Activated naive CD8-positive, alpha-beta T cell treated with anti-CD3 and anti-CD28 coated beads, Interleukin-2, amount 10 ng/mL, durations not matched to agents 7 days and 5 days (primary cell): ENCODE results near the gene SV2C. TPM values are rescaled to one million over a fixed set of nuclear protein-coding genes. Genes with fewer than 3 reads are reported as not detected.
"Not testable (repeated sequence)": the region's sequence is repeated elsewhere in the genome, so short reads cannot be mapped to it uniquely, and the experiment has no call there.

Source experiments
- ATAC-seq: fragments of 150-1000 bp; cut with Tn5 transposase; one replicate; pipeline ENCODE4 v1.10.0; 2021; ENCODE audit warnings: low read depth, moderate library complexity
- POLR2A ChIA-PET: fragments of 350-600 bp; sonication (Branson Sonifier 250); formaldehyde crosslinking; loops from one replicate; lab custom pipeline; 2021; ENCODE audit warnings: antibody characterized with exemption; lab: Charles Lee
- DNase-seq: peaks from one replicate; pipeline ENCODE4 v3.0.0; 2021
- H3K27ac Mint-ChIP-seq: one replicate; pipeline ENCODE4 v1.8.0; 2022; ENCODE audit warnings: mild to moderate bottlenecking, mixed read lengths
- H3K27me3 Mint-ChIP-seq: one replicate; pipeline ENCODE4 v1.8.0; 2022; ENCODE audit warnings: mild to moderate bottlenecking, moderate library complexity, mixed read lengths
- H3K36me3 Mint-ChIP-seq: one replicate; pipeline ENCODE4 v1.8.0; 2021; ENCODE audit warnings: mild to moderate bottlenecking, mixed read lengths
- H3K4me1 Mint-ChIP-seq: one replicate; pipeline ENCODE4 v1.8.0; 2021; ENCODE audit warnings: mixed read lengths
- H3K4me3 Mint-ChIP-seq: one replicate; pipeline ENCODE4 v1.8.0; 2022; ENCODE audit warnings: mild to moderate bottlenecking, moderate library complexity, mixed read lengths
- H3K9me3 Mint-ChIP-seq: one replicate; pipeline ENCODE4 v1.8.0; 2021; ENCODE audit warnings: mixed read lengths
- total RNA-seq, 2 experiments: library from RNA; stranded (reverse); gene quantifications; one replicate each; pipeline ENCODE4 v1.2.3, GENCODE V29; 2021

Gene SV2C
- total RNA-seq, 2 experiments from 2014 or later: 0.03 TPM

DNA sequence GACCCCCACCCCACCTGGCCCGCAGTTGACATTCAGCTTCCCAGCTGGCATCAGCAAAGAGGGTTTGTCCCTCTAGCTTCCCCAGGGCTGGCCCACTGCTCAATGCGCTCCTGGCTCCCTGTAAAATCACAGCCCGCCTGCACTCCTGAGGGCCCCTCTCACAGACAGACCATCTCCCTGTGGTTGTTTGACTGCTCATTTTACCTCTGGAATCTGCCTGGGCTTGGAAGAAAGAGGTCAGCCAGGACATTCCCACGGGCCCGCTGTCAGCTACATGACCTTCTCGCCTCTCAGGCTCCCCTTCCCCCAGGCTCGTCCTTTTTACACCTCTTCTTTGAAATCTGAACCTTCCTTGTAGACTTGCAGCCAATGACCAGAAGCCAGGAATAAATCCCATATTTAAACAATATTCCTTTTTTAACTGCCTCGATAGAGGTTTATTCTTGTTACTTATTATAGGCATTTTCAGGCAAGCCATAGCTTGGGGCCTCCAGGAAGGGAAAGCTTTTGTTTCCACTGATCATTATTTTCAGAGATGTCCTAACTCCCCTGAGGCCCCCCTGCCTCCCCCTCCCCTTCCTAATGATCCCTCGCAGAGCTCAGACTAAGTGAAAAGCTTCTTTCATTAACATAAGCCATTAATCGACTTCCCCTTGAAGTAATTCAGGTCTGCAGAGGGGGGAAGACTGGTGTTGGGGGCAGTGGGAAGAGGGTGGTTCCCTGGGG lies 243.6 kb downstream of the SV2C start:
- POLR2A ChIA-PET: interaction anchor here (0.7 to 5.3 kb wide), 11 partner anchors 8 to 216 kb away, joined by 3 to 38 read pairs (median 3); partner anchors contain the start of gene IQGAP2
- DNase-seq: no peak
- Mint-ChIP-seq H3K36me3 (peaks cover 12% of the 10 kb centered on the region), H3K4me3 (peak overlapping the region; percentile 55), H3K4me1 (peaks cover 49% of the 10 kb centered on the region), H3K9me3 (peaks cover 4% of the 10 kb centered on the region), H3K27me3 (no peaks in the 10 kb centered on the region), H3K27ac (peak overlapping the region; percentile 88)
- ATAC-seq: no peak

DNA sequence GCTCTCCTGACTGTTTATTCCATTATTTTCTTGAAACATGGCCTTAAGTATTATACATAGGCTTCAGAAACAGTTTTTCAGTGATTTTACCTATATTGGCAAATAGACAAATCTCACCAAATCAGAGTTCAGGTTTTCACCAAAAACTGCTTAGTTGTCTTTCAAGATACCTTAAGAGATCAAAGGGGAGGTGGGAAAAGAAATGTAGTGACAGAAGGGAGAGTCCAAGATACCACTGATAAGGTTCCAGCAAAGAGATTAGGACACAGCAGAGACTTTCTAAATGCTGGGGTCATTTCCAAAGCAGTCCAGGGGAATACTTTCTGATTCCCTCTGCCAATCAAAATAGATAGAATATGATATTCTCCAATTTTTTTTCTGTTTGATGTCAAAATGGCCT lies 246.2 kb downstream of the SV2C start:
- peaks cover 50% of the 10 kb centered on the region for H3K4me1 Mint-ChIP-seq
- H3K9me3 Mint-ChIP-seq: no peaks in the 10 kb centered on the region
- H3K27me3 Mint-ChIP-seq: no peaks in the 10 kb centered on the region
- POLR2A ChIA-PET: no interaction called here
- ATAC-seq (no peak), DNase-seq (no peak)
- H3K27ac Mint-ChIP-seq: no peak overlapping the region
- H3K36me3 Mint-ChIP-seq: no peaks in the 10 kb centered on the region
- no peak overlapping the region for H3K4me3 Mint-ChIP-seq

DNA sequence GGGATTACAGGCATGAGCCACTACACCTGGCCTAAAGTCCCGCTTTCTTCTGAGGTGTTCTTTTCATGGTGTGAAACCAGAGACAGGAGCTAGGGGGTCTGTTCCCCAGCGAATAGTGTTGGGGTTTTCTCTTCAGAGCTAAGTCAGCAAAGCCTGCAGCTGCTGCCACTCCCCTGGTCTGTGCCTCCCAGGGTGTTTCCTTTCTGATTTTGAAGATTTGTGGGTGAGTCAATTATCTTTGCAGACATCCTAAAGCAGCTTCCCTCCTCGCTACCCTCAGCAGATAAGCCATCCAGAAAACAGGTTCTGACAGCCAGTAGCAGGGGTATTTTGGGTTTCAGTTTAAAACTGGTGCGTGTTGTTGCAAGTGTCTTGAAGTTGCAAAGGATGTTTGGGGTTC lies 247.9 kb downstream of the SV2C start:
- Mint-ChIP-seq H3K36me3 (peaks cover 2% of the 10 kb centered on the region), H3K27ac (peak overlapping the region; percentile 75)
- peak; percentile 35 for DNase-seq

DNA sequence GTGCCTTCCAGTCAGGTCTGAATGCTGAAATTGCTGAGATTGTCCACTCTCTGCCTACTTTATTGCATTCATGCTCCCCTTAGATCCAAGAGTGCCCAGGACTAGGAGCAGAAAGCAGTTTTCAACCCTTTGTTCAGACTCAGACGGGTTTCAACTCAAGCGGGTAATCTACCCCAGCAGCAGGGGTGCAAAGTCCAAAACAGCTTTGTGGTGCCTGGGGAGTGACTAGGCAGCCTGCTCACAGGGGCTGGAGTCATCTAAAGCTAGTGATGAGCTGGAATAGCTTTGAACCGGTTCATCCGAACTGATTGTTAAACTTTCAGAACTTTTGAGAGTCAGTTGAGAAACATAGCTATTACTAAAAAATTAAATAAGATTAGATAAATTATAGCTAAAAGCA lies 248.9 kb downstream of the SV2C start:
- POLR2A ChIA-PET: interaction anchor here (1.3 to 4.2 kb wide), 3 partner anchors 10 to 210 kb away, joined by 3 to 27 read pairs (median 4); partner anchors contain the start of gene IQGAP2
- H3K4me1 Mint-ChIP-seq: peaks cover 26% of the 10 kb centered on the region

More for the DNA sequence above, 247.9 kb downstream of the SV2C start:
- Mint-ChIP-seq H3K27me3 (no peaks in the 10 kb centered on the region), H3K9me3 (no peaks in the 10 kb centered on the region), H3K4me3 (peak overlapping the region; percentile 56), H3K4me1 (peaks cover 36% of the 10 kb centered on the region)
- peak; percentile 82 for ATAC-seq
- POLR2A ChIA-PET: interaction anchor here (1.2 to 4.2 kb wide), 4 partner anchors 11 to 211 kb away, joined by 3 to 27 read pairs (median 4); partner anchors contain the start of gene IQGAP2

DNA sequence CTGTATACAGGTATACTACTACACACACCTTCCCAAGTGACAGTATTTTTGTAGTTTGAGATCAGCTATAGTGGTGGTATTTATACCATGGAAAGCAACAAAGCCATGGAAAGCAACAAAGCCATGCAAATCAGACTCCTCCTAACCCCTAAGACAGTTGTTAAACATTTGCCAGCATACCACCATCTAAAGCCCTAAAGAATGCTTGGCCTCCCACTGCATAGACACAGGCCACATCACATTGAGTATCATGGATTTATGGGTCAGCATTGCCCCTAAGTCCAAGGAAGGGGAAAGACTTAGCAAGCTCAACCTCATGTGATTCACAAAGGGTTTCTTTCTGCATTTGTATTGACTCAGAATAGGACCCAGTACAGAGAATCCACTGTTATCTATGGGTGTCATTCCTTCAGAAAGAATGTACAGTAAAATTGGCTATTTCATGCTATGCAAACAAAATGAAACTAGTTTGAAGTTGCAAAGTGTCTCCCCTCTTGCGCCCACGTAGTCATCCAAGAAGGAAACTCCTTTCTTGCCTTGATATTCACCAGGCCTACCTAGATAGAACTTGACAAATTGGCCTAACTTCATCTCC lies 249.5 kb downstream of the SV2C start:
- Mint-ChIP-seq H3K9me3 (peaks cover 1% of the 10 kb centered on the region), H3K27ac (no peak overlapping the region), H3K27me3 (no peaks in the 10 kb centered on the region), H3K4me1 (peaks cover 22% of the 10 kb centered on the region), H3K36me3 (peaks cover 2% of the 10 kb centered on the region), H3K4me3 (no peak overlapping the region)
- DNase-seq: no peak
- POLR2A ChIA-PET: interaction anchor here (4.2 kb wide), 1 partner anchor 70 kb away, joined by 27 read pairs; the partner anchor contains the start of gene IQGAP2
- no peak for ATAC-seq

More for the DNA sequence above, 248.9 kb downstream of the SV2C start:
- peaks cover 1% of the 10 kb centered on the region for H3K9me3 Mint-ChIP-seq
- no peaks in the 10 kb centered on the region for H3K27me3 Mint-ChIP-seq
- ATAC-seq (no peak), DNase-seq (no peak)
- H3K4me3 Mint-ChIP-seq: no peak overlapping the region
- no peak overlapping the region for H3K27ac Mint-ChIP-seq
- peaks cover 2% of the 10 kb centered on the region for H3K36me3 Mint-ChIP-seq

DNA sequence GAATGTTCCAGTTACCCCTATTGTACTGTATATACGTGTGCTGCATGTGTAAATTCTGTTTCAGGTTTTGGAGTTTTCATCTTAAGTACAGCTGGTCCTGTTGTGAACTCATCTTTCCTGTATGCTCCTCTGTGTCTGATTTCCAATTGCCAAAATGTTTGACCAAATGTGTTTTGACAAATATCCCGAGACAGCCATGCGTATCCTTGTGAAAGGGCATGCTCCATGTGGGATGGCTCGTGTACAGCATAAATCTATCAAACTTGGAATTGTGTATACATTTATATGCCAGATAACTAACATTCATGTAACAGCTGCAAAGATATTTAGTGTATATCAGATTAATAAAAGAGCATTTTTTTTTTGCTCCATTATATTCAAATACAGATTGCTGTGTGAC lies 250.4 kb downstream of the SV2C start:
- H3K4me1 Mint-ChIP-seq: peaks cover 25% of the 10 kb centered on the region
- DNase-seq (no peak), ATAC-seq (no peak)

DNA sequence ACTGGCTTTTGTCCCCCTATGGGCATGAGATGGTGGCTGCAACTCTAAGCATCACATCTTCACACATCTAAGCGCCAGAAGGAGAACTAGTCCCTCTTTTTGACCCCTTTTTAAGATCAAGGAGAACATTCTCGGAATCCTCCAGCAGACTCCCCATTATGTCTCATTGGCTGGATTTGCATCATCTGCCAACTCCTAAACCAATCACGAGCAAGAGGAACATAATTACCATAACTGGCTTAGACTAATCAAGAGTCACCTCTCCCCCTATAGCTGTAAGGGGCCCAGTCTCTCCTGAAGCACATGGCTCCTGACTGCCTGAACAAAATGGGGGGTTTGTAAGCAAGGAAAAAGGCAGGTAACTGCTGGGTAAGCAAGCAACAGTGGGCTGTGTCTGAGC lies 251.4 kb downstream of the SV2C start:
- Mint-ChIP-seq H3K4me1 (peaks cover 23% of the 10 kb centered on the region), H3K27ac (no peak overlapping the region), H3K4me3 (no peak overlapping the region), H3K27me3 (no peaks in the 10 kb centered on the region), H3K9me3 (peaks cover 1% of the 10 kb centered on the region), H3K36me3 (peaks cover 2% of the 10 kb centered on the region)
- POLR2A ChIA-PET: interaction anchor here (0.6 kb wide), 1 partner anchor 9 kb away, joined by 3 read pairs; no protein-coding TSS in a partner anchor
- no peak for ATAC-seq
- no peak for DNase-seq

More for the DNA sequence above, 250.4 kb downstream of the SV2C start:
- Mint-ChIP-seq H3K27me3 (no peaks in the 10 kb centered on the region), H3K36me3 (peaks cover 2% of the 10 kb centered on the region), H3K27ac (no peak overlapping the region), H3K4me3 (no peak overlapping the region), H3K9me3 (peaks cover 1% of the 10 kb centered on the region)
- POLR2A ChIA-PET: interaction anchor here (4.2 kb wide), 1 partner anchor 69 kb away, joined by 27 read pairs; the partner anchor contains the start of gene IQGAP2

DNA sequence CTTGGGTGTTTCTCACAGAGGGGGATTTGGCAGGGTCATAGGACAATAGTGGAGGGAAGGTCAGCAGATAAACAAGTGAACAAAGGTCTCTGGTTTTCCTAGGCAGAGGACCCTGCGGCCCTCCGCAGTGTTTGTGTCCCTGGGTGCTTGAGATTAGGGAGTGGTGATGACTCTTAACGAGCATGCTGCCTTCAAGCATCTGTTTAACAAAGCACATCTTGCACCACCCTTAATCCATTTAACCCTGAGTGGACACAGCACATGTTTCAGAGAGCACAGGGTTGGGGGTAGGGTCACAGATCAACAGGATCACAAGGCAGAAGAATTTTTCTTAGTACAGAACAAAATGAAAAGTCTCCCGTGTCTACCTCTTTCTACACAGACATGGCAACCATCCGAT lies 252.3 kb downstream of the SV2C start:
- DNase-seq, H3K27ac Mint-ChIP-seq, ATAC-seq, H3K4me3 Mint-ChIP-seq, H3K36me3 Mint-ChIP-seq, POLR2A ChIA-PET, H3K9me3 Mint-ChIP-seq, H3K27me3 Mint-ChIP-seq: not testable (repeated sequence)
- peaks cover 22% of the 10 kb centered on the region for H3K4me1 Mint-ChIP-seq

DNA sequence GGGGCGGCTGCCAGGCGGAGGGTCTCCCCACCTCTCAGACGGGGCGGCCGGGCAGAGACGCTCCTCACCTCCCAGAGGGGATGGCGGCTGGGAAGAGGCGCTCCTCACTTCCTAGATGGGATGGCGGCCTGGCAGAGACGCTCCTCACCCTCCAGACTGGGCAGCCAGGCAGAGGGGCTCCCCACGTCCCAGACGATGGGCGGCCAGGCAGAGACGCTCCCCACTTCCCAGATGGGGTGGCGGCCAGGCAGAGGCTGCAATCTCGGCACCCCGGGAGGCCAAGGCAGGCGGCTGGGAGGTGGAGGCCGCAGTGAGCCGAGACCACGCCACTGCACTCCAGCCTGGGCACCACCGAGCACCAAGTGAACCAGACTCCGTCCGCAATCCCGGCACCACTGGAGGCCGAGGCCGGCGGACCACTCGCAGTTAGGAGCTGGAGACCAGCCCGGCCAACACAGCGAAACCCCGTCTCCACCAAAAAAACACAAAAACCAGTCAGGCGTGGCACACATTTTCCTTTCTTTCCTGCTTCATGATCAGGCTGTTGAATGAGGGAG lies 253.1 kb downstream of the SV2C start:
- H3K4me3 Mint-ChIP-seq: not testable (repeated sequence)

DNA sequence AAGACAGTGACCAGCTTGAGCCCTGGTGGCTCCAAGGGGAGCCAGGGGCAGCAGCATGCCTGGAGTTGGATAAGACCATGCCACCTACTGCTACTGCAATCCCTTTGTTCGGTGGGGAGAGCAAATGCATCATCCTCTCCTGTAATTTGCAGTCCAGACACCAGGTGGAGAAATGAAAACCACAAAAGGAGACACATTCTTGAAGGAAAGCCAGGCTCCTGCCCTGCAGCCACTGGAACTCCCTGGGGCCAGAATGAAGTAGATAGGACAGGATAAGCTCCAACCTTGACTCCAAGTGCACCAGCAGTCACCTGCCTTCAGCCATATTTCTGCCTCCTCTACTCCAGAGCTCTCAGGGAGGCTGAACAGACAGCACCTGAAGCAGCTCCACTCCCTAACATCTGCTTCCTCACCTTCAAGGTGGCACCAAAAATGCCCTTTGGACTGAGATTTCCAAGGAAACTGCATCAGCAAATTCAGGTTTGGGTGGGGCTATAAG lies 254.8 kb downstream of the SV2C start:
- POLR2A ChIA-PET: interaction anchor here (1.0 kb wide), 1 partner anchor 64 kb away, joined by 5 read pairs; no protein-coding TSS in a partner anchor
- Mint-ChIP-seq H3K4me3 (no peak overlapping the region), H3K27ac (peak overlapping the region; percentile 44), H3K36me3 (peaks cover 2% of the 10 kb centered on the region), H3K4me1 (peaks cover 18% of the 10 kb centered on the region), H3K27me3 (no peaks in the 10 kb centered on the region), H3K9me3 (peaks cover 1% of the 10 kb centered on the region)
- ATAC-seq: peak; percentile 72
- peak; percentile 38 for DNase-seq

More for the DNA sequence above, 253.1 kb downstream of the SV2C start:
- DNase-seq, H3K36me3 Mint-ChIP-seq, H3K27me3 Mint-ChIP-seq, H3K9me3 Mint-ChIP-seq, ATAC-seq, H3K27ac Mint-ChIP-seq, POLR2A ChIA-PET: not testable (repeated sequence)
- peaks cover 14% of the 10 kb centered on the region for H3K4me1 Mint-ChIP-seq

DNA sequence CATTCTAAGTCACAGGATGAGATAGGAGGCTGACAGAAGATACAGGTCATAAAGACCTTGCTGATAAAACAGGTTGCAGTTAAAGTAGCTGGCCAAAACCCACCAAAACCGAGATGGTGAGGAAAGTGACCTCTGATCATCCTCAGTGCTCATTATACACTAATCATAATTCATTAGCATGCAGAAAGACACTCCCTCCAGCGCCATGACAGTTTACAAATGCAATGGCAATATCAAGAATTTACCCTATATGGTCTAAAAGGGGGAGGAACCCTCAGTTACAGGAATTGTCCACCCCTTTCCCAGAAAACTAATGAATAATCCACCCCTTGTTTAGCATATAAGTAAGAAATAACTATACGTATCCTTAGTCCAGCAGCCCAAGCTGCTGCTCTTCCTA lies 256.7 kb downstream of the SV2C start:
- peaks cover 18% of the 10 kb centered on the region for H3K4me1 Mint-ChIP-seq
- H3K36me3 Mint-ChIP-seq: peaks cover 2% of the 10 kb centered on the region
- H3K27me3 Mint-ChIP-seq: no peaks in the 10 kb centered on the region
- POLR2A ChIA-PET: no interaction called here
- H3K4me3 Mint-ChIP-seq: no peak overlapping the region
- ATAC-seq (no peak), DNase-seq (no peak)
- no peak overlapping the region for H3K27ac Mint-ChIP-seq
- peaks cover 1% of the 10 kb centered on the region for H3K9me3 Mint-ChIP-seq

DNA sequence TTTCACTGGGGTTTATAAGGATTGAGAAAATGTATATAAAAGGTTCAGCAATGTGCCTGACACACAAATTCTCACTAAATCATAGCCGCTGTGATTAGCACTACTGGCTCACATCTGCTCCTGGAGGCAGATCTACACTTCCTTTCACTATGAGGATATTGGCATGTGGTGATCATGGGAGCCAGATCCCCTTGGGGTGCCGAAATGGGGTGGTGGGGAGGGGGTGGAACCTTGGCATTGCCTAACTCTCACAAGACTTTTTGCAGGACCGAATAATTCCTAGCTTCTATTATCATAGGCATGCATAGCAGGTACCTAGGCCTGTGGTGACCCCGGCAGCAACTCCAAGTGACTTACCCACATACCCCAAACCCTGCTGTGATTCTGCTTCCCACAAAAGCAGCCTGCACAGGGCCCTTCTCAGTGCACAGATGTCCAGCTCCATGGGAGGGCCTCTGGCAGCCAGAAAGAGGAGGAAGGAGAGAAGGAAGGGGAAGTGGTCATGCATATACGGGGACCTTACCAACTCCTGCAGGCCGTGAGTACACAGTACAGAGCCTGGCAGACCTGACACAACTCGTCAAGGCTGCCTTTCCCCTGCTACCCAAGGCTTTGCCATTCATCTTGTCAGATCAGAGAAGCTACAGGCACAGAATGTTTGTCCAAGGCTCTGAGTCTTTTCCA lies 258.6 kb downstream of the SV2C start:
- no peak for DNase-seq
- ATAC-seq: peak; percentile 30
- H3K27ac Mint-ChIP-seq: peak overlapping the region; percentile 55
- no peak overlapping the region for H3K4me3 Mint-ChIP-seq
- no peaks in the 10 kb centered on the region for H3K9me3 Mint-ChIP-seq
- POLR2A ChIA-PET: interaction anchor here (0.5 to 1.6 kb wide), 3 partner anchors 10 to 44 kb away, joined by 3 to 4 read pairs (median 3); no protein-coding TSS in a partner anchor
- H3K27me3 Mint-ChIP-seq: peaks cover under 1% of the 10 kb centered on the region
- peaks cover 18% of the 10 kb centered on the region for H3K4me1 Mint-ChIP-seq
- H3K36me3 Mint-ChIP-seq: no peaks in the 10 kb centered on the region
